BLaER1 (cell line): ENCODE measurements around the gene ZNF358.
A peak's percentile ranks its signal among the peaks of the same experiment; 100 is the strongest.

ENCODE experiments used
- H3K27ac ChIP-seq: shearing (Covaris generic); formaldehyde crosslinking; 2 replicates; pipeline ENCODE4 v1.8.1; 2022
- H3K27me3 ChIP-seq: shearing (Covaris generic); formaldehyde crosslinking; 2 replicates; pipeline ENCODE4 v1.8.1; 2022
- H3K36me3 ChIP-seq: shearing (Covaris generic); formaldehyde crosslinking; 2 replicates; pipeline ENCODE4 v1.8.1; 2022
- H3K4me1 ChIP-seq: shearing (Covaris generic); formaldehyde crosslinking; 2 replicates; pipeline ENCODE4 v1.8.1; 2022
- H3K4me2 ChIP-seq: shearing (Covaris generic); formaldehyde crosslinking; 2 replicates; pipeline ENCODE4 v1.8.1; 2022
- H3K4me3 ChIP-seq: shearing (Covaris generic); formaldehyde crosslinking; 2 replicates; pipeline ENCODE4 v1.8.1; 2022
- H3K9ac ChIP-seq: shearing (Covaris generic); formaldehyde crosslinking; 2 replicates; pipeline ENCODE4 v1.8.1; 2022
- H3K9me3 ChIP-seq: shearing (Covaris generic); formaldehyde crosslinking; 2 replicates; pipeline ENCODE4 v1.8.1; 2022
- H4K20me1 ChIP-seq: shearing (Covaris generic); formaldehyde crosslinking; 2 replicates; pipeline ENCODE4 v1.8.1; 2022
- Cebpa-rat ChIP-seq: shearing (Covaris generic); IDR thresholded peaks from 2 replicates; pipeline ENCODE4 v1.8.1; 2022

Gene ZNF358

DNA sequence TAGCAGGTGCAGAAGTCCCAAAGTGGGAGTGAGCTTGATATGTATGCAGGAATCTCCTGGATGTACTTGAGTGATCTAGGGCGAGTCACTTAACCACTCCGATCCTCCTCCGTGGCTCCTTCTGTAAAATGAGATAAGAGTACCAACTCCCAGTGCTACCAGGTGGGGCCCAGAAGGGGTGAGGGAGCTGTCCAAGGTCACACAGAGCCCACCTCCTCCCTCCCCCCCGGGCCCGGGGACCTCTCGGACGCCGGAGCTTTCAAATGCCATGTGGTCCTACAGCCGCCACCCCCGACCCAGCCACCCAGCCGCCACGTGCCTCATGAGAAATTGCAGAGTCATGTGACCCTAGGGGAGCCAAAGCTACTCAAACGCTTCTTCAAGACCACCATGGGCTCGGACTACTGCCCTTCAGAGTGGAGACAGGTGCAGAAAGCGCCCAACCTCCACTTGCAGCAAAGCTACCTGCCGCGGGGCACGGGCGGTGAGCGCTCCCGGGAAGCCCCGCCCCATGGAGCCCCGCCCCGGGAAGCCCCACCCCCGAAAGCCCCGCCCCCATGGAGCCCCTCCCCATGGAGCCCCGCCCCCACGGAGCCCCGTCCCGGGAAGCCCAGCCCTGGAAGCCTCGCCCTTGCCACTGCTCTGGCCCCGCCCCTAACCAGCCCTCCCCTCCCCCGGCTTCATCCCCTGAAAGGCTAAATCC, 10.1 kb upstream of the ZNF358 start:
- no peak for TF ChIP-seq Cebpa-rat
- Histone ChIP-seq H3K9me3 (no peaks in the 10 kb centered on the region), H4K20me1 (peaks cover 5% of the 10 kb centered on the region), H3K4me3 (no peak overlapping the region), H3K27me3 (peaks cover 36% of the 10 kb centered on the region), H3K36me3 (no peaks in the 10 kb centered on the region), H3K4me1 (peaks cover 21% of the 10 kb centered on the region), H3K27ac (no peak overlapping the region), H3K4me2 (peak overlapping the region; percentile 47), H3K9ac (no peak overlapping the region)

DNA sequence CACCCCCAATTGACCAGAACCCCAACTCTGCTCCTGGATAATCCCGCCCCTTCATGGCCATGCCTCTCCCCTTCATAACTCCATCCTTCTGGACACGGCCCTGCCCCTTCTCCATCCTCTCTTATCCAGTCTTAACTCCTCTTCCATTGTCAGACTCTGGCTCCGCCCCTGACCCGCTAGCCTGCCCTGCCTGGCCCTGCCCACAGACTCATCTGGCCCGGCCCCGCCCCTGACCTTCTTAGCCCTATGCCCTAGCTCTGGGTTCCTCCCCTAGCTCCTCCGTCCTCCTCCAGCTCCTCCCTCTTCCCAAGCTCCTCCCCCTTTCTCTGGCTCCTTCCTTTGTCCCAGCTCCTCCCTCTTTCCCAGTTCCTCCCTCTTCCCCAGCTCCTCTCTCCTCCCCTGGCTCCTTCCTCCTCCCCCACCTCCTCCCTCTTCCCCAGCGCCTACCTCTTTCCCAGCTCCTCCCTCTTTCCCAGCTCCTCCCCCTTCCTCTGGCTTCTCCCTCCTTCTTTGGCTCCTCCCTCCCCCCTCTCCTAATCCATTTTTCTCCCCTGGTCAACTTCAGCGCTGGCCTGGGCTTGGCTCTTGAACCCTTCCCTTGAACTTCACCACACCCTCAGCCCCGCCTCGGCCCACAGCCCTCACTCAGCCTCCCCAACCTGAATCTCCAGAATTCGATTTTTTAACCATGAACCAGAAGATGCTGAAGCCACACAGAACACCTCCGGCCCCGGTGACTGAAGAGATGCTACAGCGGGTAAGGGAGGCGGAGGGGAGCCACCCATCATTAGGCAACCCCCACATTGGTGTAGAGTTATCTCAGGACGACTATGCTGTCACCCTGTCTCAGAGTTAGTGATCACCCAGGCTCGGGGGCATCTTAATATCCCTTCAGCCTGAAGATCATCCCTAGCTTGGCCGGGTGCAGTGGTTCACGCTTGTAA, 9.2 kb upstream of the ZNF358 start:
- no peak overlapping the region for H3K4me3 ChIP-seq
- H3K4me1 ChIP-seq: peaks cover 14% of the 10 kb centered on the region
- TF ChIP-seq Cebpa-rat: no peak
- no peaks in the 10 kb centered on the region for H3K36me3 ChIP-seq
- 0 out of 2 replicates have a peak overlapping the region, but pooled peaks have one; percentile 36 for H3K4me2 ChIP-seq
- H3K9me3 ChIP-seq: no peaks in the 10 kb centered on the region
- H3K27ac ChIP-seq: no peak overlapping the region
- no peak overlapping the region for H3K9ac ChIP-seq
- peaks cover 27% of the 10 kb centered on the region for H3K27me3 ChIP-seq
- no peaks in the 10 kb centered on the region; the same call in 1 of the 2 replicates for H4K20me1 ChIP-seq

DNA sequence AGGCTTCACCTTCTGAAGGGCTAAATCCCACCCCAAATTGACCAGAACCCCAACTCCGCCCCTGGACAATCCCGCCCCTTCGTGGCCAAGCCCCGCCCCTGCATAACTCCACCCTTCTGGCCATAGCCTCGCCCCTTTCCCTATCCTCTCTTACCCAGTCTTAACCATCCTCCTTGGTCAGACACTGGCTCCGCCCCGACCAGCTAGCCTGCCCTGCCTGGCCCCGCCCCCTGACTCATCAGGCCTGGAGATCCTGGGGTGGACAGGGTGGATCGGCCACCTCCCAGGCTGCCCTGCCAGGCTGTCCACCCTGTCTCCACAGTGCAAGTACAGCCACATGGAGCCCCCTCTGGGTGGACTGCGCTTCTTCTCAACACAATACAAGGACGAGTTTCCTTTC, 8.0 kb upstream of the ZNF358 start:
- H3K4me3 ChIP-seq: no peak overlapping the region
- peaks cover 14% of the 10 kb centered on the region for H3K4me1 ChIP-seq
- no peaks in the 10 kb centered on the region for H3K36me3 ChIP-seq
- no peak overlapping the region for H3K27ac ChIP-seq
- no peaks in the 10 kb centered on the region; the same call in 1 of the 2 replicates for H4K20me1 ChIP-seq
- H3K9ac ChIP-seq: no peak overlapping the region
- no peak for TF ChIP-seq Cebpa-rat
- no peaks in the 10 kb centered on the region for H3K9me3 ChIP-seq
- H3K27me3 ChIP-seq: peaks cover 15% of the 10 kb centered on the region
- H3K4me2 ChIP-seq: no peak overlapping the region

DNA sequence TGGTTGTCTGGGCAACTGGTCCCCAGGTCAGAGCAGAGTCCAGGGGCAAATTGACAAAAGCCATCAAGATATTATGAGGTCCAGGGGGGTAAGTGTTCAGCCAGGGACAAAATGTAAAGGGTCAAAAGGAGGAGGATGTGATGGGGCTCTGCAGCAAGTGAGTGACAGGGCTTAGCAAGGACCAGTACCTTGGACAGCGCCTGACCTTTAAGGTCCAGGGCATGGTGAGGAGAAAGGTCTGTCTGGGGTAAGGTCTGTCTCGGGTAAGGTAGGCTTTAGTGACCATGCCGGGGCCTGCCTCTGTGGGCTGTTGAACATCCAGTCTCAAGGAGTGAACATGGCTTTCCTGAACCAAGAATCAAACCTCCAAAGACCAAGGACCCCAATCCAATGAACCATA, 6.3 kb upstream of the ZNF358 start:
- Histone ChIP-seq H3K27ac (no peak overlapping the region), H4K20me1 (no peaks in the 10 kb centered on the region), H3K4me3 (no peak overlapping the region), H3K4me2 (no peak overlapping the region), H3K4me1 (peaks cover 14% of the 10 kb centered on the region), H3K36me3 (no peaks in the 10 kb centered on the region), H3K9me3 (no peaks in the 10 kb centered on the region), H3K27me3 (peaks cover 10% of the 10 kb centered on the region; the same call in 1 of the 2 replicates), H3K9ac (no peak overlapping the region)
- no peak for TF ChIP-seq Cebpa-rat

DNA sequence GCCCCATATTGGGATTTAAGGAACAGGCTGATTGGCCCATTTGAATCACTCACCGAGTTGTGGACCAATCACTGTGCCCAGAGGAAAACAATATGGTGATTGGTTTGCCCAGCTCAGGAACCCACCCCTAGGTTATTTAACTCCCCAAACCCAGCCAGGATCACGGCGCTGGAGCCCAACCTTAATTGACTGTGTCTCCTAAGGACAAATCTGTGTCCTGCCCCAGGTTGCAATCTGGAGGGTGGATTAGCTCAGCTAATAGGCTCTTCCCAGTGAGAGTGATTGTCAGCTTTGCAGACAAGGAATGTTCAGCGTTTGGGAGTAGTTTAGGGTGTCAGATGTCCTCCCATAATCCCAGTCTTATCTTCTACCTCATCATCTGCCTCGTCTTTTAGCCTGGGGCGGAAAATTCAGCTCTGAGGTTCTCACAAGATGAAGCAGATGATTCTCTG, 3.5 kb upstream of the ZNF358 start:
- Histone ChIP-seq H3K4me1 (peaks cover 18% of the 10 kb centered on the region), H3K27ac (no peak overlapping the region), H3K36me3 (no peaks in the 10 kb centered on the region), H3K4me2 (no peak overlapping the region), H3K27me3 (no peaks in the 10 kb centered on the region), H3K4me3 (no peak overlapping the region), H4K20me1 (no peaks in the 10 kb centered on the region), H3K9me3 (no peaks in the 10 kb centered on the region), H3K9ac (no peak overlapping the region)
- no peak for TF ChIP-seq Cebpa-rat

DNA sequence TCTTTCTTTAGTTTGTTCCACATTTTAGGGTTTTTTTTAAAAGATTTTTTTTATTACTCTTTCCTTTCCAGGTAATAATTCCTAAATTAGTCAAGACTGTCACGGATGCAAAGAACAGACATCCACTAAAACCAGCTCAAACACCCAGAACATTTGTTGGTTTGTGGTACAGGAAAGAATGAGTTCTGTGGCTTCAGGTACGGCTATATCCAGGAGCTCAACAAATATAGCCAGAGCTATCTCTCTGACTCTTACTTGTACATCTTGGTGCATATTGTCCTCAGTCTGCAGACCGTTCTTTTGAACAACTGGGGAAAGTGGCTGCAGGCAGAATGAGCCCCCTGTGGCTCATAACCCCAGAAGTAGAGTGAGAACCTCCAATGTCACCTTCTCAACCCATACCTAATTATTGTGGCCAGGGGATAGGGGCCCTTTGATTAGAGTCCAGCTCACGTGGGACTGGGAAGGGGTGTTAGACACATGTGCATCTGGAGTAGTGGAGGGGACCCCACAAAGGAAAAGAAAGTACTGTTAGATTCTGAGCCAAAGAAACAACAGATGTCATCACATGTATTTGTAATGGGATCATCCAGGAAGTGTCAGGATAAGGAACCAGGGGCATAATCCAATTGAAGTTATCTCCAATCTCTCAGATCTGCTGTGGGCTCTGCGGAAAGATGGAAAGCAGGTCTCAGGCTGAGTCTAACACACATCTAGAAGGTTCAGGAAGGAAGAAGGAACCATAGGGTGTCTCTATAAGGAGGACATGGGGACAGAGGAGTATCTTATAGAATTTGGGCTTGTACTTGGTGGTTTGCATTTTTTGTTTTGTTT, 1.9 kb upstream of the ZNF358 start:
- Histone ChIP-seq H3K4me1 (peaks cover 21% of the 10 kb centered on the region), H3K27ac (no peak overlapping the region), H3K4me3 (no peak overlapping the region), H3K9ac (no peak overlapping the region), H3K36me3 (peaks cover under 1% of the 10 kb centered on the region; the same call in 1 of the 2 replicates), H4K20me1 (no peaks in the 10 kb centered on the region), H3K4me2 (no peak overlapping the region), H3K27me3 (no peaks in the 10 kb centered on the region), H3K9me3 (no peaks in the 10 kb centered on the region)
- TF ChIP-seq Cebpa-rat: no peak

DNA sequence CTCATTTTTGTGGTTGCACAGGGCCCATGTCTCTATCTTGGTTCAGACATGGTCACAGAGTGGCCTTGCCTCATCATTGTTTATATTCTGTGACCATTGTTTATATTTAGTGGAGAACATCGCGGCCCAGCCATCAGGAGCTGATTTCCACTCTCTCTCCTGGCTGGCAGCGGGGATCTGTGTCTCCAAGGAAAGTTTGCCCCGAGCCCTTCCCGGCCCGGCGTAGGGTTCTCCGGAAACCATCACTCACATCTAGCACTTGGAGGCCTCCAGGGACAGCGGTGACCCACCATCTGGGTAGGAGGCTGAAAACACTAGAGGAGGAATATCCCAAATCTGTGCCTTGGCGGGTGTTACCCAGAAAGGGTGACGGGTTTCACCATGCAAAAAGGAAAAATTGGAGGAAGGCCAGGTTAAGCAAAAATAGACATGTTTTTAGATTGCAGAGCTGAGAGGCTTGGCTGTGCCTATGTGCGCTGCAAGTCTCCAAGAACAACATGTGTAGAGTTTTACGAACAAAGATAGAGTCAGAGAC, 726 bp upstream of the ZNF358 start:
- peaks cover 12% of the 10 kb centered on the region for H3K36me3 ChIP-seq
- peak overlapping the region; percentile 74 for H3K4me3 ChIP-seq
- H3K9me3 ChIP-seq: no peaks in the 10 kb centered on the region
- peak overlapping the region; percentile 94 for H3K4me2 ChIP-seq
- no peak for TF ChIP-seq Cebpa-rat
- peaks cover 21% of the 10 kb centered on the region for H3K4me1 ChIP-seq
- H3K27ac ChIP-seq: peak overlapping the region; percentile 91
- no peaks in the 10 kb centered on the region for H4K20me1 ChIP-seq
- no peaks in the 10 kb centered on the region for H3K27me3 ChIP-seq
- H3K9ac ChIP-seq: peak overlapping the region; percentile 88

DNA sequence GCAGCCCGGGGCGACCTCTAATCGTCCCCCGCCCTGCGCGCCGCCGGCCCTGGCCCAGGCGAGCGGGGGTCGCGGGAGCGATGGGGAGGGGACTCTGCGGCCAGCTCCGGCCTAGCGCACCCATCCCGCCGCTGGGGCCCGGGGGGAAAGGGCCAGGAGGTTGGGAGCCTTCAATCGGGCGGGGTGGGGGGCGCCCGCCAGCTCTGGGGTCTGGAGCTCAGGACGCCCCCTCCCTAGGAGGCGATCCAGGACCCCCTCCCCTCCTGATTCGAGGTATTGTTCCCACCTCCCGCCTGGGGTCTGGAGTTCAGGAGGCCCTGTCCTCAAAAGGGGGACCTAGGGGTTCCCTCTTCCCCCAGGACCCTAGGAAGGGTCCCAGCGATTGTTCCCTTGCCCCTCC, 430 bp downstream of the ZNF358 start:
- H3K36me3 ChIP-seq: peaks cover 21% of the 10 kb centered on the region
- H3K4me3 ChIP-seq: peak overlapping the region; percentile 74
- no peak for TF ChIP-seq Cebpa-rat
- peak overlapping the region; percentile 96 for H3K4me2 ChIP-seq
- peak overlapping the region; percentile 87 for H3K27ac ChIP-seq
- H3K9me3 ChIP-seq: no peaks in the 10 kb centered on the region
- no peaks in the 10 kb centered on the region for H4K20me1 ChIP-seq
- peaks cover 21% of the 10 kb centered on the region for H3K4me1 ChIP-seq
- H3K9ac ChIP-seq: peak overlapping the region; percentile 88
- H3K27me3 ChIP-seq: no peaks in the 10 kb centered on the region

DNA sequence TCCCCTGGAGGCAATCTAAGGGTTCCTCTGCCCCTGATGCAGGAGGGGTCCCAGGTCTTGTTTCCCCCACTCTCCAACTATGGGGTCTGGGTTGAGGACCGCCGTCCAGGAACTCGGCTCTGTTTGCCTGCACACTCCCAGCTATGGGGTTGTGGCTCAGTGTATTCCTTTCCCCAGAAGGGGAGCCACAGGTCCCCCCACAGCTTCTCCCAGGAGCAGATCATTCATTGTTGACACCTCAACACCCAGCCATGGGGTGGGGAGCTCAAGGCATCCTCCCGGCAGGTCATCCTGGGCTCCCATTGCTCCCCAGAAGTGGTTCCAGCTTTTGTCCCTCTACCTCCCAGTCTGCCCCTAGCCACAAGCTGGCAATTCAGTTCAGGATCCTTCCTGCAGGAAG, 975 bp downstream of the ZNF358 start:
- Histone ChIP-seq H3K9ac (peak overlapping the region; percentile 88), H3K9me3 (no peaks in the 10 kb centered on the region), H3K4me3 (peak overlapping the region; percentile 74), H3K4me1 (peaks cover 26% of the 10 kb centered on the region), H4K20me1 (no peaks in the 10 kb centered on the region), H3K27ac (peak overlapping the region; percentile 87), H3K36me3 (peaks cover 21% of the 10 kb centered on the region), H3K27me3 (no peaks in the 10 kb centered on the region), H3K4me2 (peak overlapping the region; percentile 96)
- no peak for TF ChIP-seq Cebpa-rat
